ENCODE measurements around the gene B4GALT5.

DNA sequence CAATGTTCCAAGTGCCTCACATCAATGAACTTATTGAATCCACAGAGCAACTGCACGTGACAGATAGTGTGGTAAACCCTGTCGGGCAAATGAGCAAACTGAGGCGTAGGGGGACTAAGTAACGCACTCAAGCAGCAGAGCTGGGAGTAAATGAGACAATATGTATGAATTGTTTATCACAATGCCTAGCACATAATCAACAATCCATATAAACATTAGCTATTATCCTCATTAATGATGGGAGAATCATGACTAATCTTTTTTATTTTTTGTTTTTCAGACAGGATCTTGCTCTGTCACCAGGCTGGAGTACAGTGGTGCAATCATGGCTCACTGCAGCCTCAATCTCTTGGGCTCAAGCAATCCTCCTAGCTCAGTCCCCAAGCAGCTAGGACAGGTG is 43.9 kb upstream of the B4GALT5 start:
- TF ChIP-seq, protein P1, sequence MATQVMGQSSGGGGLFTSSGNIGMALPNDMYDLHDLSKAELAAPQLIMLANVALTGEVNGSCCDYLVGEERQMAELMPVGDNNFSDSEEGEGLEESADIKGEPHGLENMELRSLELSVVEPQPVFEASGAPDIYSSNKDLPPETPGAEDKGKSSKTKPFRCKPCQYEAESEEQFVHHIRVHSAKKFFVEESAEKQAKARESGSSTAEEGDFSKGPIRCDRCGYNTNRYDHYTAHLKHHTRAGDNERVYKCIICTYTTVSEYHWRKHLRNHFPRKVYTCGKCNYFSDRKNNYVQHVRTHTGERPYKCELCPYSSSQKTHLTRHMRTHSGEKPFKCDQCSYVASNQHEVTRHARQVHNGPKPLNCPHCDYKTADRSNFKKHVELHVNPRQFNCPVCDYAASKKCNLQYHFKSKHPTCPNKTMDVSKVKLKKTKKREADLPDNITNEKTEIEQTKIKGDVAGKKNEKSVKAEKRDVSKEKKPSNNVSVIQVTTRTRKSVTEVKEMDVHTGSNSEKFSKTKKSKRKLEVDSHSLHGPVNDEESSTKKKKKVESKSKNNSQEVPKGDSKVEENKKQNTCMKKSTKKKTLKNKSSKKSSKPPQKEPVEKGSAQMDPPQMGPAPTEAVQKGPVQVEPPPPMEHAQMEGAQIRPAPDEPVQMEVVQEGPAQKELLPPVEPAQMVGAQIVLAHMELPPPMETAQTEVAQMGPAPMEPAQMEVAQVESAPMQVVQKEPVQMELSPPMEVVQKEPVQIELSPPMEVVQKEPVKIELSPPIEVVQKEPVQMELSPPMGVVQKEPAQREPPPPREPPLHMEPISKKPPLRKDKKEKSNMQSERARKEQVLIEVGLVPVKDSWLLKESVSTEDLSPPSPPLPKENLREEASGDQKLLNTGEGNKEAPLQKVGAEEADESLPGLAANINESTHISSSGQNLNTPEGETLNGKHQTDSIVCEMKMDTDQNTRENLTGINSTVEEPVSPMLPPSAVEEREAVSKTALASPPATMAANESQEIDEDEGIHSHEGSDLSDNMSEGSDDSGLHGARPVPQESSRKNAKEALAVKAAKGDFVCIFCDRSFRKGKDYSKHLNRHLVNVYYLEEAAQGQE (IDR thresholded peaks at IDR 0.05; ENCODE audit: insufficient replicate concordance, low read depth), result no peak
- TF ChIP-seq, protein P2, sequence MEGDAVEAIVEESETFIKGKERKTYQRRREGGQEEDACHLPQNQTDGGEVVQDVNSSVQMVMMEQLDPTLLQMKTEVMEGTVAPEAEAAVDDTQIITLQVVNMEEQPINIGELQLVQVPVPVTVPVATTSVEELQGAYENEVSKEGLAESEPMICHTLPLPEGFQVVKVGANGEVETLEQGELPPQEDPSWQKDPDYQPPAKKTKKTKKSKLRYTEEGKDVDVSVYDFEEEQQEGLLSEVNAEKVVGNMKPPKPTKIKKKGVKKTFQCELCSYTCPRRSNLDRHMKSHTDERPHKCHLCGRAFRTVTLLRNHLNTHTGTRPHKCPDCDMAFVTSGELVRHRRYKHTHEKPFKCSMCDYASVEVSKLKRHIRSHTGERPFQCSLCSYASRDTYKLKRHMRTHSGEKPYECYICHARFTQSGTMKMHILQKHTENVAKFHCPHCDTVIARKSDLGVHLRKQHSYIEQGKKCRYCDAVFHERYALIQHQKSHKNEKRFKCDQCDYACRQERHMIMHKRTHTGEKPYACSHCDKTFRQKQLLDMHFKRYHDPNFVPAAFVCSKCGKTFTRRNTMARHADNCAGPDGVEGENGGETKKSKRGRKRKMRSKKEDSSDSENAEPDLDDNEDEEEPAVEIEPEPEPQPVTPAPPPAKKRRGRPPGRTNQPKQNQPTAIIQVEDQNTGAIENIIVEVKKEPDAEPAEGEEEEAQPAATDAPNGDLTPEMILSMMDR (IDR thresholded peaks at IDR 0.05; ENCODE audit: insufficient read depth, low read length), result no peak
- no peak for TF ChIP-seq SPI1 (IDR thresholded peaks at IDR 0.05; ENCODE audit: borderline replicate concordance, low read depth)
